GM23338 (cell line): Measurements from ENCODE around the gene TTC28.

Experiments
- CREB1 ChIP-seq: fragments of 250-450 bp; sonication (Bioruptor Pico); IDR thresholded peaks from 2 replicates; pipeline ENCODE4 v1.5.0; 2020; ENCODE audit warnings: low read depth, mild to moderate bottlenecking, moderate library complexity
- CTCF ChIP-seq, 2 experiments: fragments of 200-600 bp in 1 of 2; sonication (generic) in 1 of 2; conservative IDR thresholded peaks; 2 replicates each; pipeline versions ENCODE4 v1.5.1 to v1.6.1; 2016 to 2017; ENCODE audit warnings: antibody characterized with exemption in 2 of 2, low read depth in 2 of 2, mild to moderate bottlenecking in 2 of 2, moderate library complexity in 1 of 2
- ETS1 ChIP-seq: IDR thresholded peaks from 2 replicates; pipeline ENCODE4 v1.6.1; 2016; ENCODE audit warnings: antibody characterized with exemption
- EZH2 ChIP-seq: fragments of 200-600 bp; sonication (generic); IDR thresholded peaks from one replicate; pipeline ENCODE4 v1.8.0; 2017; ENCODE audit warnings: antibody characterized with exemption, mild to moderate bottlenecking, low read depth; ENCODE audit not compliant: unreplicated experiment
- EZH2phosphoT487 ChIP-seq: fragments of 200-600 bp; sonication (generic); IDR thresholded peaks from one replicate; pipeline ENCODE4 v1.8.1; 2018; ENCODE audit warnings: antibody characterized with exemption; ENCODE audit not compliant: unreplicated experiment
- NANOG ChIP-seq: IDR thresholded peaks from 2 replicates; pipeline ENCODE4 v1.6.1; 2016; ENCODE audit warnings: antibody characterized with exemption, borderline replicate concordance
- POLR2AphosphoS5 ChIP-seq: IDR thresholded peaks from 2 replicates; pipeline ENCODE4 v1.6.1; 2016; ENCODE audit warnings: antibody characterized with exemption, low read depth
- REST ChIP-seq: IDR thresholded peaks from one replicate; pipeline ENCODE4 v1.6.1; 2018; ENCODE audit warnings: antibody characterized with exemption; ENCODE audit not compliant: unreplicated experiment
- STAT1 ChIP-seq: IDR thresholded peaks from one replicate; pipeline ENCODE4 v1.6.1; 2016; ENCODE audit warnings: antibody characterized with exemption; ENCODE audit not compliant: unreplicated experiment
- ZNF114 ChIP-seq: fragments of 250-450 bp; sonication (Bioruptor Pico); IDR thresholded peaks from 2 replicates; pipeline ENCODE4 v1.5.0; 2020; ENCODE audit warnings: mild to moderate bottlenecking, moderate library complexity
- ZNF331 ChIP-seq: fragments of 250-450 bp; sonication (Bioruptor Pico); IDR thresholded peaks from 2 replicates; pipeline ENCODE4 v1.5.0; 2020; ENCODE audit warnings: low read depth, mild to moderate bottlenecking, moderate library complexity
- ZNF462 ChIP-seq: fragments of 250-450 bp; sonication (Bioruptor Pico); IDR thresholded peaks from 2 replicates; pipeline ENCODE4 v1.5.0; 2020; ENCODE audit warnings: mild to moderate bottlenecking, moderate library complexity

- peak; percentile 31 to 56; a peak in 3 of 4 replicates for TF ChIP-seq CTCF (conservative IDR thresholded peaks at IDR 0.05; ENCODE audit: low read depth in 2 of 2)
- TF ChIP-seq NANOG: no peak
- TF ChIP-seq POLR2AphosphoS5: no peak
- no peak for TF ChIP-seq EZH2
- no peak for TF ChIP-seq EZH2phosphoT487
- no peak for TF ChIP-seq ZNF114
- no peak for TF ChIP-seq ZNF462
- TF ChIP-seq REST: no peak
- TF ChIP-seq ZNF331 (CRISPR knock-in tag): no peak
- TF ChIP-seq ETS1: no peak
- TF ChIP-seq CREB1 (CRISPR knock-in tag): no peak
- TF ChIP-seq STAT1: no peak
These were observed 567.0 kb downstream of the TTC28 start for GRCh38 chr22:28112548-28113043.
